OCI-LY7 (cell line): Measurements from ENCODE around the gene MORN5.

Source experiments
- CTCF ChIP-seq: fragments of 200-600 bp; sonication (generic); conservative IDR thresholded peaks from 2 replicates; pipeline ENCODE4 v1.5.1; 2014; ENCODE audit warnings: mild to moderate bottlenecking, antibody characterized with exemption, low read length, moderate library complexity, mixed read lengths
- EZH2phosphoT487 ChIP-seq: fragments of 200-600 bp; sonication (generic); IDR thresholded peaks from 2 replicates; pipeline ENCODE4 v1.6.1; 2018; ENCODE audit warnings: low read depth, borderline replicate concordance, mild to moderate bottlenecking, mixed run types, antibody characterized with exemption, low read length, moderate library complexity, mixed read lengths

- TF ChIP-seq CTCF = no peak
- TF ChIP-seq EZH2phosphoT487 = no peak
These were observed 40.6 kb upstream of the MORN5 start for GRCh38 chr9:122119166-122119521.
